ENCODE results near the gene DDR2.
"Not testable (repeated sequence)": the region's sequence is repeated elsewhere in the genome, so short reads cannot be mapped to it uniquely, and the experiment has no call there.

The DDR2 gene

GRCh38 chr1:162790303-162790984, 158.2 kb downstream of the DDR2 start, which contains the start of gene HSD17B7:
TSS of gene HSD17B7 (plus strand) at chr1:162790702. CDS start at chr1:162790801, 99 bp downstream.
- DNase-seq, result peak; percentile 33 to 61

DNA sequence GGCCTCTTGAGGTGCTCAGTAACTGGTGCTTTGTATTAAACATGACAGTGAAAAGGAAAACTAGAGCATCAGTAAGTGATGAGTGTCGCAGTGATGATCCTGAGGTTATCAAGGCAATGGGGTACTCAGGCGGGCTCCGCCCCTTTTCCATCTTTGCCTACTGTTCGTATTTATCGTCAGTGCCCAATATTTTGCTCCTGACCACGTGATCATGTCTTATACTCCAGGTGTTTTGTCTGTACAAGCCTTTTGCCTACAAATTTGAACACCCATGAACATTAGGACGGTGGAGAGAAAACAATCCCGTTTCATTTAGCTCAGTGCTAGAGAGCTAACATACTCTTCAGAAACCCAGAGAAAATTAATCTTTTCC, 158.7 kb downstream of the DDR2 start:
- peak in 1 of 2 experiments; percentile 8 for DNase-seq

GRCh38 chr1:162794284-162794683, 162.0 kb downstream of the DDR2 start:
- DNase-seq, result not testable (repeated sequence)

GRCh38 chr1:162796617-162797279, 164.5 kb downstream of the DDR2 start:
- not testable (repeated sequence) for DNase-seq

DNA sequence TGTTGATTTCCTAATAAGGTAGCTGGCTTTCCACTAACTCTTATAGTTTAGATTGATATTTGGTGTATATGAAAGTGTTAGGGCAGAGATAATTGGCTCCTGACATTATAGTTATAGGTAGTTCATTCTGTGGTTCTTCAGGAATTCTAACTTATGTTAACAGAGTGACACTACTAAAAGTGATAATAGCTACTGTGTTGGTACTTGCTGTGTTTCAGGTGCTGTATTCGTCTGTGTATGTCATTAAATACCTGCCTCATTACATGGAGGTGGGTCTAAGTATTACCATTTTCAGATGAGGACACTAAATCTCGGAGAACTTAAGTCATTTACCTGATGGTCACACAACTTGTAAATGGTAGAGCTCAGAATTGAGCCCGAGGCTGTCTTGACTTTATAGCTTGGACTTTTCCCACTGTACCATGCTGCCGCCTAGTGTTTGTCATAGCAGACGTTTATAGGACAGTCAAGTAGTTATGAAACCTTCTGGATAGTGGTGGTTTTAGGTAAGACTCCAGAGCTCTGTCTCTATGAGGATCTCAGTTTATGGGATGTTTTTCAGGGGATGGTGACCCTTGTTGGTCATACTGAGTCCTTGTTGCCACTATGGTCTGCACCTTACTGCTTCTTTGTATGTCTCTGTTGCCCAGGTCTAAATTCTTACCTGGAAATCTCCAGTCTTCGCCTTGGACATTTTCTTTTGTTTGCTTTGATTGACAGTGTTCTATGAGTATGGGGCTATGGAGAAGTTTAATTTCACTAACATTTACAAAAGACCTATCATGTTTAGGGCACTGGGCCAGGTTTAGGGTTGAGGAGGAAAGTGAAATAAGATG, 167.9 kb downstream of the DDR2 start:
- DNase-seq, result peak in 1 of 2 experiments; percentile 52

DNA sequence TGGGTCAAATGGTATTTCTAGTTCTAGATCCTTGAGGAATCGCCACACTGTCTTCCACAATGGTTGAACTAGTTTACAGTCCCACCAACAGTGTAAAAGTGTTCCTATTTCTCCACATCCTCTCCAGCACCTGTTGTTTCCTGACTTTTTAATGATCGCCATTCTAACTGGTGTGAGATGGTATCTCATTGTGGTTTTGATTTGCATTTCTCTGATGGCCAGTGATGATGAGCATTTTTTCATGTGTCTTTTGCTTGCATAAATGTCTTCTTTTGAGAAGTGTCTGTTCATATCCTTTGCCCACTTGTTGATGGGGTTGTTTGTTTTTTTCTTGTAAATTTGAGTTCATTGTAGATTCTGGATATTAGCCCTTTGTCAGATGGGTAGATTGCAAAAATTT, 175.2 kb downstream of the DDR2 start:
- not testable (repeated sequence) for DNase-seq

- not testable (repeated sequence) for DNase-seq
Observed at GRCh38 chr1:162812357-162812756, 180.1 kb downstream of the DDR2 start.

DNA sequence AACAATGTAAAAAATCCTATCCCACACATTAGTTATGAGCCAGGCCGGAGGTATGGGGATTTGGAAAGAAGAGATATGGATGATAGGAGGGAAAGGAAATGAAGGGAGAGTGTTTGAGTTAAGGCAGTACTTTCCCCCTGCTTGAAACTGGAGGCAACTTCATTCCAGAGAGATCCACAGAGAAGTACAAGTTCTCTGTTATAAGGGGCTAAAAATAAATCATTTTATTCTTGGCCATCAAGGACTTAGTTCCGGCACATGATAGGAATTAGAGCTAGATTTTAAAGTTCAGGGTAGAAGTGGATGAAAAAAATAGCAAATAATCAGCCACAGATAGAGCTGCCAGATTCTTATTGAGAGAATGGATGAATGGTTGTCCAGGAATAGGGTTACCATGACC, 185.9 kb downstream of the DDR2 start:
- DNase-seq, result not testable (repeated sequence)

- DNase-seq, result not testable (repeated sequence)
Observed at GRCh38 chr1:162818666-162819065, 186.4 kb downstream of the DDR2 start.

DNA sequence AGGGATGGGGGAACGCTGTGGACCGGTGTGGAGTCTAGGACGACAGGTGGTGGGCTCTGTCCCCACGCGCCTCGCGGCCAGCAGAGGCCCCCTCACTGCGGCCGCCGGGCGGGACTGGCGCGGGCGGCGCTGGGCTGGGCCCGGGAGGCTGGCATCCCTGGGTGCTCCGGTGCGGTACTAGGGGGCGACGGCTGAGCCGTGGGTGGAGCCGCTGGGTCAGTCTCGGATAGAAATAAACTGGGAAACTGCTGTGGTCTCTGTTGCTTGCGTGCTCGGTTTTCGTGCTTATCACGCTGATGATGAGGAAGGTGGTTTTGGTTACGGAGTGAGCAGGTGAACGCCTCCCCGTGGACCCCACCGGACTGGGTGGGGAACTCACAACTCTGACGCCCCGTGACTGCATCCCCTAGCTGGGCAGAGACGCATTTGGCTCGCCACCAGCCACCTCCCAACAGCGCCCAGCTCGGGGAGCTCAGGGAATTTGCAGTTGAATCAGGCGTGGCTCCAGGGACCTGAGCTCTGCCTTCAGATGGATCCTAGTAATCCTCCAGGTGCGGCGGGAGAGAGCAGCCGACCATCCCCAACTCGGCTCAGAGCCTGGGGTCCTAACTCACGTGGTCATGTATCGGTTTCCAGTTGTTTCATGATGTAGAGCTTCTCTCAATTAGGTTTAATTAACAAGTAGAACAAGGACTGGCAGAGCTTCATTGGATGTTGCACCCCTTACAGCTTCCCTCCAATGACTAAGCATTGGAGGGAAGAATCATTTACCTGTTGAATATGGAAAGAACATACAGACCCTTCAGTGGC, 190.3 kb downstream of the DDR2 start:
- no peak for DNase-seq

DNA sequence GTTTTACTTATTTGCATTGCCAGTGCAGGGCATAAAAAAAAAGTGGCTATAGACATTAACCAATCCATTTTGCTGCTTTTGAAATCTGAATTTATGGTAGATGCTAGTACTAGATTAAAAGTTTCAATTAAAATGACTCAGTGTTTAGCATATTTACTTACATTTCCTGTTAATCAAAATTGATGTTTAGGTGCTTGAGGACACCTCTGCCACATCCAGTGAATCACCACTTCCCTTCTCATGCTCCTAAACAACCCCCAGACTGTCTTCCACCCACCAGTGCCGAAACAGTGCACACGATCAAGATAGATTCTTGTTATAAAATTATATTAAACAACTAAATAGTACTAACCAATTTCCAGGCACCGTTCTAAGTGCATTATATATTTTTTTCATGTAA, 191.0 kb downstream of the DDR2 start:
- no peak for DNase-seq

GRCh38 chr1:162823771-162824525, 191.7 kb downstream of the DDR2 start:
- DNase-seq, result no peak

- no peak for DNase-seq
Observed at GRCh38 chr1:162829268-162829667, 197.0 kb downstream of the DDR2 start.

GRCh38 chr1:162832470-162832869, 200.2 kb downstream of the DDR2 start:
- DNase-seq, result no peak

GRCh38 chr1:162835157-162835899, 203.1 kb downstream of the DDR2 start:
- no peak for DNase-seq

Data from SW 1271 (cell line).